Astrocyte (in vitro differentiated cells and primary cell): ENCODE measurements around the gene COL28A1.

ENCODE experiments used
- EZH2 ChIP-seq: IDR thresholded peaks from 2 replicates; pipeline ENCODE4 v1.6.1; 2012; ENCODE audit warnings: mild to moderate bottlenecking, low read length, inconsistent platforms; ENCODE audit not compliant: insufficient read depth
- TF ChIP-seq, protein P1 (sequence below): IDR thresholded peaks from 2 replicates; pipeline ENCODE4 v1.5.1; 2011; ENCODE audit warnings: low read depth, mild to moderate bottlenecking, inconsistent platforms, low read length, moderate library complexity; ENCODE audit not compliant: insufficient read depth

DNA sequence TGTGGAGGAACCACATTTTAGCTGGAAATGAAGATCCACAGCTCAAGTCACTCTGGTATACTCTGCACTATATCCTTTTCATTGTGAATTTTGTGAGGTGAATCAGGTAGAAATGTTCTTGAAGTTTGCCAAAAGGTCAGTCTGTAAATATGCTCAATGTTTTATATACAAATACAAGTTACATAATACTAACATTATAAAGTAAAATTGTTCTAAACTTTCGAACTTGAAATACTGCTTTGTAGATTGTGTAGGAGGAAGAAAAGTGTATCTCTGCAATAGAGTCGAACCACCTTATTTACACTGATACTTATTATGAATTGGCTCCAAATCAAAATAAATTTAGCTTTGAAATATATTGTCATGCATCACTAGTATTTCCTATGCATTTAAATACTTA is 38.0 kb upstream of the COL28A1 start:
- TF ChIP-seq, protein P1, sequence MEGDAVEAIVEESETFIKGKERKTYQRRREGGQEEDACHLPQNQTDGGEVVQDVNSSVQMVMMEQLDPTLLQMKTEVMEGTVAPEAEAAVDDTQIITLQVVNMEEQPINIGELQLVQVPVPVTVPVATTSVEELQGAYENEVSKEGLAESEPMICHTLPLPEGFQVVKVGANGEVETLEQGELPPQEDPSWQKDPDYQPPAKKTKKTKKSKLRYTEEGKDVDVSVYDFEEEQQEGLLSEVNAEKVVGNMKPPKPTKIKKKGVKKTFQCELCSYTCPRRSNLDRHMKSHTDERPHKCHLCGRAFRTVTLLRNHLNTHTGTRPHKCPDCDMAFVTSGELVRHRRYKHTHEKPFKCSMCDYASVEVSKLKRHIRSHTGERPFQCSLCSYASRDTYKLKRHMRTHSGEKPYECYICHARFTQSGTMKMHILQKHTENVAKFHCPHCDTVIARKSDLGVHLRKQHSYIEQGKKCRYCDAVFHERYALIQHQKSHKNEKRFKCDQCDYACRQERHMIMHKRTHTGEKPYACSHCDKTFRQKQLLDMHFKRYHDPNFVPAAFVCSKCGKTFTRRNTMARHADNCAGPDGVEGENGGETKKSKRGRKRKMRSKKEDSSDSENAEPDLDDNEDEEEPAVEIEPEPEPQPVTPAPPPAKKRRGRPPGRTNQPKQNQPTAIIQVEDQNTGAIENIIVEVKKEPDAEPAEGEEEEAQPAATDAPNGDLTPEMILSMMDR = no peak
- no peak for TF ChIP-seq EZH2
